Parathyroid adenoma (tissue), 2 donors: ENCODE measurements around the gene TMTC2.

Experiments used
- H2AFZ ChIP-seq: fragments of 300-600 bp; sonication (generic); one replicate; pipeline ENCODE4 v1.7.0; 2017; ENCODE audit warnings: antibody characterized with exemption, mild to moderate bottlenecking
- H3K27ac ChIP-seq: fragments of 300-600 bp; sonication (generic); one replicate; pipeline ENCODE4 v1.7.0; 2017
- H3K27me3 ChIP-seq: fragments of 300-600 bp; sonication (generic); one replicate; pipeline ENCODE4 v1.7.0; 2017; ENCODE audit warnings: low read length; ENCODE audit not compliant: control insufficient read depth, insufficient read depth
- H3K36me3 ChIP-seq: fragments of 300-600 bp; sonication (generic); one replicate; pipeline ENCODE4 v1.7.0; 2017; ENCODE audit warnings: low read length; ENCODE audit not compliant: control insufficient read depth, insufficient read depth
- H3K4me1 ChIP-seq: fragments of 300-600 bp; sonication (generic); one replicate; pipeline ENCODE4 v1.7.0; 2017; ENCODE audit warnings: control low read depth
- H3K4me2 ChIP-seq: fragments of 300-600 bp; sonication (generic); one replicate; pipeline ENCODE4 v1.7.0; 2017; ENCODE audit warnings: low read length
- H3K4me3 ChIP-seq: fragments of 300-600 bp; sonication (generic); one replicate; pipeline ENCODE4 v1.7.0; 2017; ENCODE audit warnings: low read depth, low read length
- H3K79me2 ChIP-seq: fragments of 300-600 bp; sonication (generic); one replicate; pipeline ENCODE4 v1.7.0; 2017; ENCODE audit warnings: control low read depth
- H3K9ac ChIP-seq: fragments of 300-600 bp; sonication (generic); one replicate; pipeline ENCODE4 v1.7.0; 2017; ENCODE audit warnings: mild to moderate bottlenecking
- H3K9me3 ChIP-seq: fragments of 300-600 bp; sonication (generic); one replicate; pipeline ENCODE4 v1.7.0; 2017; ENCODE audit warnings: low read length; ENCODE audit not compliant: control insufficient read depth
- CTCF ChIP-seq: fragments of 300-600 bp; sonication (generic); IDR thresholded peaks from one replicate; pipeline ENCODE4 v1.7.0; 2017; ENCODE audit warnings: antibody characterized with exemption, mild to moderate bottlenecking
- donor health status: primary hyperparathyroidism.

TMTC2 gene

GRCh38 chr12:83040991-83041390 is 354.3 kb downstream of the TMTC2 start:
- no peak overlapping the region for H3K9ac ChIP-seq
- no peaks in the 10 kb centered on the region for H3K79me2 ChIP-seq
- no peak overlapping the region for H2AFZ ChIP-seq
- no peaks in the 10 kb centered on the region for H3K27me3 ChIP-seq
- no peak overlapping the region for H3K4me3 ChIP-seq
- H3K9me3 ChIP-seq, result no peaks in the 10 kb centered on the region
- TF ChIP-seq CTCF, result no peak
- no peak overlapping the region for H3K27ac ChIP-seq
- H3K36me3 ChIP-seq, result no peaks in the 10 kb centered on the region
- H3K4me1 ChIP-seq, result no peaks in the 10 kb centered on the region
- H3K4me2 ChIP-seq, result no peak overlapping the region

- no peak overlapping the region for H3K27ac ChIP-seq
- H3K4me2 ChIP-seq, result no peak overlapping the region
- no peaks in the 10 kb centered on the region for H3K36me3 ChIP-seq
- no peak overlapping the region for H3K9ac ChIP-seq
- no peaks in the 10 kb centered on the region for H3K4me1 ChIP-seq
- H2AFZ ChIP-seq, result no peak overlapping the region
- no peaks in the 10 kb centered on the region for H3K27me3 ChIP-seq
- TF ChIP-seq CTCF, result no peak
- H3K9me3 ChIP-seq, result no peaks in the 10 kb centered on the region
- H3K79me2 ChIP-seq, result no peaks in the 10 kb centered on the region
- H3K4me3 ChIP-seq, result no peak overlapping the region
Measured at GRCh38 chr12:83042441-83043200, 355.9 kb downstream of the TMTC2 start.

DNA sequence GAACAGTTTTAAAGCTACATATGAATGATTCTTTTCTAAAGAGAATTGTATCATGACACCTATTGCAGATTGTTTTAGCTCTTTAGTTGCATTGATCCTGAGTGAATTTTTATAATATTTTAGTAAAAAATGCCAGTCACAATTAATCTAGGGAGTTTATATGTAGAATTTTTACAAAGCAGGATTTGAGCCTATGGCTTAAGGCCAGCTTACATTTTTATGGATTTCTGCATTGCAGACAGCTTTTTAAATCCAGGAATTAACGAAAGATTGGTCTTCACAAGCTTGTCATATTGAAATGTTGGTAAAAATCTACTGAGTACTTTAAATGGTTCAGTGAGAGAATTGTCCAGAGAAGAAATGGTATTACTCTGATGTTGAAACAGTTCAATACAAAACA is 358.0 kb downstream of the TMTC2 start:
- TF ChIP-seq CTCF, result no peak
- no peaks in the 10 kb centered on the region for H3K4me1 ChIP-seq
- no peak overlapping the region for H3K9ac ChIP-seq
- H3K36me3 ChIP-seq, result no peaks in the 10 kb centered on the region
- no peaks in the 10 kb centered on the region for H3K79me2 ChIP-seq
- no peak overlapping the region for H2AFZ ChIP-seq
- H3K9me3 ChIP-seq, result no peaks in the 10 kb centered on the region
- H3K4me2 ChIP-seq, result no peak overlapping the region
- no peaks in the 10 kb centered on the region for H3K27me3 ChIP-seq
- H3K27ac ChIP-seq, result no peak overlapping the region
- H3K4me3 ChIP-seq, result no peak overlapping the region

GRCh38 chr12:83046019-83046418 is 359.3 kb downstream of the TMTC2 start:
- Histone ChIP-seq H3K27me3 (no peaks in the 10 kb centered on the region), H2AFZ (no peak overlapping the region), H3K9ac (no peak overlapping the region), H3K4me1 (no peaks in the 10 kb centered on the region), H3K4me2 (no peak overlapping the region), H3K27ac (no peak overlapping the region), H3K36me3 (no peaks in the 10 kb centered on the region), H3K4me3 (no peak overlapping the region), H3K9me3 (no peaks in the 10 kb centered on the region), H3K79me2 (no peaks in the 10 kb centered on the region)
- TF ChIP-seq CTCF, result no peak

GRCh38 chr12:83049306-83049705 is 362.6 kb downstream of the TMTC2 start:
- Histone ChIP-seq H3K4me2 (no peak overlapping the region), H3K27ac (no peak overlapping the region), H3K9me3 (no peaks in the 10 kb centered on the region), H3K4me3 (no peak overlapping the region), H3K9ac (no peak overlapping the region), H3K27me3 (no peaks in the 10 kb centered on the region), H2AFZ (no peak overlapping the region), H3K4me1 (no peaks in the 10 kb centered on the region), H3K36me3 (no peaks in the 10 kb centered on the region), H3K79me2 (no peaks in the 10 kb centered on the region)
- no peak for TF ChIP-seq CTCF
